HG03565 (cell line): ENCODE data around the gene EIF1.
"Not testable (repeated sequence)": the region's sequence is repeated elsewhere in the genome, so short reads cannot be mapped to it uniquely, and the experiment has no call there.

Experiments
- ATAC-seq: cut with Tn5 transposase; IDR thresholded peaks from one replicate; pipeline ENCODE4 v1.9.1; 2021; ENCODE audit warnings: mild to moderate bottlenecking, moderate library complexity; ENCODE audit not compliant: unreplicated experiment

Gene EIF1

GRCh38 chr17:41688641-41689496 lies at the start of gene EIF1:
Gene EIF1 (plus strand): TSS chr17:41688885. CDS start chr17:41689039, 154 bp downstream.
- ATAC-seq: peak; percentile 66

DNA sequence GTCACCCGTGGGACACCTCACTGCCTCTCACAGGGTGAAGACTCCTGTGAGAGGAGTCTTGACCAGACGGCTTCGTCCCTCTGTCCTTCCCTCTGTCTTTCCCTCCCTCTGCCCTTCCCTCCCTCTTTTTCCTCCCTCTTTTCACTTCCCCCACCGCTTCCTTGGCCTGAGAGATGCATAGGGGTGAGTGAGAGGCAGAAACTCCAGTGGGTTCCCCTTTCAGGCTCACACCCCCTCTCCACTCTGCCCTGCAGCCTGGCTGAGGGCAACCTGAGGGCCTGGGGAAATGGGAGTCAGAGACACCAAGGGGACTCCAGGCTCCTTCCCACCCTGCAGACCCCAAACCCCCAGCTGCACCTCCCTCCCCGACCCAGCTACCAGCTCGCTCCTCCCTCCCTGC lies 49.7 kb upstream of the EIF1 start:
- no peak for ATAC-seq

GRCh38 chr17:41639492-41640473 lies 48.9 kb upstream of the EIF1 start:
- ATAC-seq: no peak

GRCh38 chr17:41640596-41640995 lies 48.1 kb upstream of the EIF1 start:
- not testable (repeated sequence) for ATAC-seq

GRCh38 chr17:41642252-41643156 lies 46.2 kb upstream of the EIF1 start:
- no peak for ATAC-seq

DNA sequence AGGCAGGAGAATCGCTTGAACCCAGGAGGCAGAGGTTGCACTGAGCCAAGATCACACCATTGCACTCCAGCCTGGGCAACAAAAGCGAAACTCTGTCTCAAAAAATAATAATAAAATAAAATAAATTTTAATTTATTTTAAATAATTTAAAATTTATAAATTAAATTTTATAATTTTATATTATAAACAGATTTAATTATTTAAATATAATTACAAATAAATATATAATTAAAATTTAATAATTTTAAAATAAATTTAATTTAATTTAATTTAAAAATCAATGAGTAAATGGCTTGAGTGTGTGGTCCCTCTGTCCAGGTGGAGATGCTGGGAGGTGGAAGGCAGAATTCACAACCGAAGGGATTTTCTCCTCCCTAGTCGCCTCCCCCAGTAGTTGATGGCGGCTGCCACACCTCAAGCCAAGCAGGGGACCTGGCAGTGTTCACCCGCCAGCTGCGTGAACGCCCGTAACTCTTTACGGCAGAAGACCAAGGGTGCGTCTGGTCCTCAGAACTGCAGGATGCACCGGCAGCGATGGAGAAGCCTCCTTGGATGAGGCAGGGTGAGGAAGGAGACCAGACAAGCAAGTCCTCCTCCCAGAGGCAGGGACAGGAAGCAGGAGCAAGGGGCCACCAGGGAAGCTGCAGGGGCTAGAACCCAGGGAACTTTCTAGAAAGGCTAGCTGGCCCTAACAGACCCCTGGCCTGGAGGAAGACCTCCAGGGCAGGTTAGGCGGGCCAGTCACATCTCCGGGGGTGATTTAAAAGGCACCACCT lies 41.5 kb upstream of the EIF1 start:
- ATAC-seq: no peak

DNA sequence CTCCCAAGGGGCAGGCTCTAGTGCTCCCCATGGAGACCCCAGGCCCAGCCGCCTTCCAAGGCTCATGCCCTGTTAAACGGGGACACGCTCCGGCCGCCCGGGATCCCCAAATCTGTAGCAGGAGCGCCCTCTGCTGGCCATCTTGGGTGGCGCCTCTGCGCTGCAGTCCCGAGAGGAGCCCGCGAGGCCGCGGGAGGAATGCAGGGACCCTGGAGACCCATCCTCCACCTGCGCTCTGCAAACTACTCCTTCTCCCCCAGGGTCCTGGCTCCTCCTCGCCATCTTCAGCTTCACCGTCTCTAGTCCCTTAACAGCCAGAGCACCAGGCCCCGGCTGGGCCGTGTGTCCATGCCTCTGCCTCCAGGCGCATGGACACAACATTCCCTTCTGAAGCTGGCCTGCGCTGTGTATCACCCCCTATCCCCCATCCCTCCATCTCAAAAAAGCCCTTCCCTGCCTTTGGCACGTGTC lies 40.7 kb upstream of the EIF1 start:
- no peak for ATAC-seq

DNA sequence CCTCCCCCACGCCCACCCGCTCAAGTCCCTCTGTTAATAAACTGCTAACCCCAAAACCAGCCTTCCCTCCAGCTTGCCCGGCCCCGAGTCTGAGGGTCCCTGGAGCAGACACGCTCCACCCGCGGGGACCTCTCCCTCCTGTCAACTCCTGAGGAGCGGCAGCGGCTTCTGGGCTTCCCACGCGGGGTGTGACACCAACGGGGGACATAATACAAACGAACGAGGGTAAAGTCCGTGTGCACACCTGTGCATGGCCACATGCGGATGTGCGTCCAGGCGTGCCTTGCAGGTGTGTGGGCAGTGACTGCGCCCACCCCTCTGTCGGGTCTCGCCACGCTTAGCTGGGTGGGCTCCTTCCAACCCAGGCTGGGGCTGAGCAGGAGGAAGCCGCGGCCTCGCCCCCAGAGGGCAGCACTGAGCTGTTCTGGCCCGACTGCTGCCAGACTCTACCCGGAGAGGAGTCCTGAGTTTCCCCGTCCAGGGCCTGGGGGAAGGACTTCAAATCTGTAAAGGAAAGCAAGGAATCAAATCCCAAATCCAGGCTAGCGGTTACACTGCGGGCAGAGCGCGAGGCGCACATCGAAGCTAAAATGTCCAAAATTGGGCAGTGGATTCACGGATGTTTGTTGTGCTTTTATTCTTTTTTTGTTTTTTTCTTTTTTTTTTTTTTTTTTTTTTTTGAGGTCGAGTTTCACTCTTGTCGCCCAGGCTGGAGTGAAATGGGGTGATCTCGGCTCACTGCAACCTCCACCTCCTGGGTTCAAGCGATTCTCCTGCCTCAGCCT lies 40.1 kb upstream of the EIF1 start:
- no peak for ATAC-seq

GRCh38 chr17:41649923-41650519 lies 38.7 kb upstream of the EIF1 start:
- no peak for ATAC-seq

- ATAC-seq: no peak
Measured at GRCh38 chr17:41650794-41651624, 37.7 kb upstream of the EIF1 start.

- no peak for ATAC-seq
Measured at GRCh38 chr17:41651625-41652460, 36.8 kb upstream of the EIF1 start.

DNA sequence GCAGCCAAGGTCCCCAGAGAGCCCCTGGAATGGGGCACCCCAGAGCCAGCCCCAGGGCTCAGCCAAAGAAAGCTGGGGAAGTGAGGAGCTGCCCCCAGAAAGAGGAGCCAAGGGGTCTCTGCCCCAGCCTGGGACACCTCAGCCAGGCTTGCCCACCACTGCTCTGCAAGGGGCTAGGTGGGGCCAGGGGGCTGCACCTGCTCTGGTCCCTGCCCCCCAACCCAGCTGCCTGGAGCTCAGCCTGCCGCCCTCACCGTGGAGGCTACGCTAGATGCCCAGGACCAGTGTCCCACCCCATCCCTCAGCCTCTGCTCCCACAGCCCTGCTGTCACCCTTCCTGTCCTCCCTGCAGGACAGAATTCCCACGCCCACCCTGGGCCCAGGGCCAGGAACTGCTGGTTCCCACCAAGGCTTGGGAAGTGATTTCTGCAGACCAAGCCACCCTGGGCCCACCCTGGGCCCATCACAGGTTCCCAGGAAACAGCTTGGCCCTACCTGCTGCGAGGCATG lies 36.2 kb upstream of the EIF1 start:
- ATAC-seq: no peak

DNA sequence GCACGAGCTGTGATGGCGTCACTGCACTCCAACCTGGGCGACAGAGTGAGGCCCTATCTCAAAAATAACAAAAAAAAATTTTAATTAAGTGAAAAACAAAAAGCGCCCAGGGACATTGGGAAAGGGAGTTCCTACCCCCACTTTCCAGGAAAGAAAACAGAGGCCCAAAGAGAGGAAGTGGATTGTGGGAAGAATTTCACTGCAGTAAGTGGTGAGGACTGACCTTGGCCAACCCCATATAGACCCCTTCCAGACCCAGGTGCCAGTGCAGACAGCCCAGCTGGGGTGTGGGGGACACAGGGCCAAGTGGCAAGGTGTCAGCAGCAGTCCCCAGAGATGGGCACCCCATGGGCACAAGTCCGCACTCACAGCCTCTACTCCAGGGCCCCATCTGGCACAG lies 35.3 kb upstream of the EIF1 start:
- ATAC-seq: no peak

- ATAC-seq: no peak
Measured at GRCh38 chr17:41653892-41654677, 34.6 kb upstream of the EIF1 start.

- ATAC-seq: no peak
Measured at GRCh38 chr17:41654678-41655607, 33.7 kb upstream of the EIF1 start.
